Colonic mucosa (tissue), 4 donors: Measurements from ENCODE around the gene TAF1. TPM values are rescaled to one million over a fixed set of nuclear protein-coding genes. Genes with fewer than 3 reads are reported as not detected.
A peak's percentile ranks its signal among the peaks of the same experiment; 100 is the strongest.
"Not testable (repeated sequence)": the region's sequence is repeated elsewhere in the genome, so short reads cannot be mapped to it uniquely, and the experiment has no call there.

ENCODE experiments used
- DNase-seq: peaks from one replicate; pipeline ENCODE4 v3.0.0-alpha.2; 2020
- H3K27ac ChIP-seq: fragments of 200-600 bp; one replicate; pipeline ENCODE4 v1.8.0; 2021
- H3K27me3 ChIP-seq: fragments of 200-600 bp; one replicate; pipeline ENCODE4 v1.8.0; 2021
- H3K36me3 ChIP-seq: fragments of 200-600 bp; one replicate; pipeline ENCODE4 v1.8.0; 2021
- H3K4me1 ChIP-seq: fragments of 200-600 bp; one replicate; pipeline ENCODE4 v1.8.0; 2021; ENCODE audit warnings: mild to moderate bottlenecking
- H3K4me3 ChIP-seq: fragments of 200-600 bp; one replicate; pipeline ENCODE4 v1.8.0; 2021
- H3K9ac ChIP-seq, 2 donors: one replicate each; pipeline ENCODE4 v1.7.0; 2013; ENCODE audit warnings: control low read depth in 2 of 2, low read depth in 2 of 2, low read length in 2 of 2
- H3K9me3 ChIP-seq: fragments of 200-600 bp; one replicate; pipeline ENCODE4 v1.8.0; 2021
- CTCF ChIP-seq: fragments of 200-600 bp; IDR thresholded peaks from one replicate; pipeline ENCODE4 v1.8.0; 2022; ENCODE audit warnings: antibody characterized with exemption, mild to moderate bottlenecking
- intact Hi-C: fragments of 100-400 bp; cut with DNase I; formaldehyde crosslinking; loops from one replicate; pipeline ENCODE4 v1.14.1; 2022
- total RNA-seq, 2 donors: library from RNA; stranded (reverse); fragmentation: NEBNext Ultra II Directional in 1 of 2; extraction: Animal tissue kit (Norgen Biotek cat#: 25700) in 1 of 2; gene quantifications; one replicate each; pipeline ENCODE4 v1.2.1, GENCODE V29; 2021
- donor health status: healthy.
- donor health status: DM: no; HTN: no; CAD: no.
- donor health status: DM: no; HTN: no; CAD: no.

The TAF1 gene, protein sequence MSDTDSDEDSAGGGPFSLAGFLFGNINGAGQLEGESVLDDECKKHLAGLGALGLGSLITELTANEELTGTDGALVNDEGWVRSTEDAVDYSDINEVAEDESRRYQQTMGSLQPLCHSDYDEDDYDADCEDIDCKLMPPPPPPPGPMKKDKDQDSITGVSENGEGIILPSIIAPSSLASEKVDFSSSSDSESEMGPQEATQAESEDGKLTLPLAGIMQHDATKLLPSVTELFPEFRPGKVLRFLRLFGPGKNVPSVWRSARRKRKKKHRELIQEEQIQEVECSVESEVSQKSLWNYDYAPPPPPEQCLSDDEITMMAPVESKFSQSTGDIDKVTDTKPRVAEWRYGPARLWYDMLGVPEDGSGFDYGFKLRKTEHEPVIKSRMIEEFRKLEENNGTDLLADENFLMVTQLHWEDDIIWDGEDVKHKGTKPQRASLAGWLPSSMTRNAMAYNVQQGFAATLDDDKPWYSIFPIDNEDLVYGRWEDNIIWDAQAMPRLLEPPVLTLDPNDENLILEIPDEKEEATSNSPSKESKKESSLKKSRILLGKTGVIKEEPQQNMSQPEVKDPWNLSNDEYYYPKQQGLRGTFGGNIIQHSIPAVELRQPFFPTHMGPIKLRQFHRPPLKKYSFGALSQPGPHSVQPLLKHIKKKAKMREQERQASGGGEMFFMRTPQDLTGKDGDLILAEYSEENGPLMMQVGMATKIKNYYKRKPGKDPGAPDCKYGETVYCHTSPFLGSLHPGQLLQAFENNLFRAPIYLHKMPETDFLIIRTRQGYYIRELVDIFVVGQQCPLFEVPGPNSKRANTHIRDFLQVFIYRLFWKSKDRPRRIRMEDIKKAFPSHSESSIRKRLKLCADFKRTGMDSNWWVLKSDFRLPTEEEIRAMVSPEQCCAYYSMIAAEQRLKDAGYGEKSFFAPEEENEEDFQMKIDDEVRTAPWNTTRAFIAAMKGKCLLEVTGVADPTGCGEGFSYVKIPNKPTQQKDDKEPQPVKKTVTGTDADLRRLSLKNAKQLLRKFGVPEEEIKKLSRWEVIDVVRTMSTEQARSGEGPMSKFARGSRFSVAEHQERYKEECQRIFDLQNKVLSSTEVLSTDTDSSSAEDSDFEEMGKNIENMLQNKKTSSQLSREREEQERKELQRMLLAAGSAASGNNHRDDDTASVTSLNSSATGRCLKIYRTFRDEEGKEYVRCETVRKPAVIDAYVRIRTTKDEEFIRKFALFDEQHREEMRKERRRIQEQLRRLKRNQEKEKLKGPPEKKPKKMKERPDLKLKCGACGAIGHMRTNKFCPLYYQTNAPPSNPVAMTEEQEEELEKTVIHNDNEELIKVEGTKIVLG (N-terminal part only)
- total RNA-seq: 10 to 100 TPM; 24.6 to 25.0 TPM

GRCh38 chrX:71365875-71366673 lies at the start of gene TAF1:
Gene TAF1 (plus strand): TSS chrX:71366357. CDS start chrX:71366375, 18 bp downstream.
- H3K9ac ChIP-seq: peak within 1 kb of the TSS; percentile 88
- no peak for TF ChIP-seq CTCF
- intact Hi-C loops: no loop called here
- H3K4me3 ChIP-seq: peak within 1 kb of the TSS; percentile 54
- H3K9me3 ChIP-seq: no peaks in the 10 kb centered on the region
- peak within 1 kb of the TSS; percentile 78 for H3K27ac ChIP-seq
- no peaks in the 10 kb centered on the region for H3K27me3 ChIP-seq
- DNase-seq: peak; percentile 93
- H3K36me3 ChIP-seq: no peaks in the 10 kb centered on the region
- H3K4me1 ChIP-seq: no peaks in the 10 kb centered on the region

DNA sequence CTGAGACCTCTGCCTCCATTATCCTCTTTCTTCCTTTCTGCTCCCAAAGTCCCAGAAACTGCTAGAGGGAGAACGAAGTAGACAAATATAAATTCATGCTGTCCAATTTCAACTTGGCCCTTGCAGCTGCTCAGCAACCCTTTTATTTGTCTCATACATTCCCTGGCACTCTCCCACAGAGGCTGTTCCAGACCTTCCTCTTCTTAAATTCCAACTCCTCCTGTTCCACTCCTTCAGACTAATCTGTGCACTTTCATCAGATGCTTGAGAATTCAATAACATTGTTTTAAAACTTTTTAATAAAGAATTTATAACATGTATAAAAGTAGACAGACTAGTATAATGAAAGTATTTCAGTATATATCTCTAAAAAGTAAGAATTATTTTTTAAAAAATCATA lies 49.2 kb upstream of the TAF1 start:
- H3K4me3 ChIP-seq, H3K4me1 ChIP-seq, H3K9me3 ChIP-seq, intact Hi-C loops, DNase-seq, H3K27ac ChIP-seq, H3K9ac ChIP-seq, H3K27me3 ChIP-seq, H3K36me3 ChIP-seq: not testable (repeated sequence)

DNA sequence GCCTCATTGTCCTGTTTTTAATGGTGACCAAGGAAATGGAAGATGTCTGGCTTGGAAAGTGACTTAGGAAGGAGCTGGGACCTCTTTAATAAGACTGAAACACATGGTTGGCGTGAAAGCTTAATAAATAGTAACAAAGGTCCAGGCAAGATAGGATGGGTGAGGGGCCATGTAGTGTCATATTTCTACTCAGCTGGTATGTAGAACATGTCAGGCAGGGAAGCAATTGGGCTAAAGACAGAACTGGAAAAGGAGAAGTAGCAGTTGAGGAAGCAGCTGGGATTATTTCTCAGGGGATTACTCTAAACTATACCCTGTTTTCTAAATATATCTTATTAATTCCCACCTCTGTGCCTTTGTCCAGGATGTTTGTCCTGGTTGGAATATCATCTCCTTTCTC lies 46.0 kb upstream of the TAF1 start:
- intact Hi-C loops: no loop called here
- Histone ChIP-seq H3K4me1 (no peaks in the 10 kb centered on the region), H3K27ac (no peak overlapping the region), H3K27me3 (no peaks in the 10 kb centered on the region), H3K4me3 (no peak overlapping the region), H3K9me3 (no peaks in the 10 kb centered on the region), H3K36me3 (no peaks in the 10 kb centered on the region), H3K9ac (no peak overlapping the region)
- DNase-seq: no peak
- no peak for TF ChIP-seq CTCF

GRCh38 chrX:71321731-71322130 lies 44.4 kb upstream of the TAF1 start:
- Histone ChIP-seq H3K4me1 (no peaks in the 10 kb centered on the region), H3K4me3 (no peak overlapping the region), H3K36me3 (no peaks in the 10 kb centered on the region), H3K27ac (no peak overlapping the region), H3K27me3 (no peaks in the 10 kb centered on the region), H3K9me3 (no peaks in the 10 kb centered on the region), H3K9ac (no peak overlapping the region)
- intact Hi-C loops: no loop called here
- DNase-seq: no peak
- no peak for TF ChIP-seq CTCF

DNA sequence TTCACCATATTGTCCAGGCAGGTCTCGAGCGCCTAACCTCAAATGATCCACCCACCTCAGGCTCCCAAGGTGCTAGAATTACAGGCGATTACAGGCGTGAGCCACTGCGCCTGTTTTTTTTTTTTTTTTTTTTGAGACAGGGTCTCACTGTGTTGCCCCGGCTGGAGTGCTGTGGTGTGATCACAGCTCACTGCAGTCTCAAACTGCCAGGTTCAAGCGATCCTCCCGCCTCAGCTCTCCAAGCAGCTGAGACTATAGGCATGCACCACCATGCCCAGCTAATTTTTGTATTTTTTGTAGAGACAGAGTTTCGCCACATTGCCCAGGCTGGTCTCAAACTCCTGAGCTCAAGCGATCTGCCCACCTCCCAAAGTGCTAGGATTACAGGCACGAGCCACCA lies 41.7 kb upstream of the TAF1 start:
- DNase-seq, H3K4me3 ChIP-seq, H3K27me3 ChIP-seq, H3K27ac ChIP-seq, intact Hi-C loops, H3K4me1 ChIP-seq, H3K36me3 ChIP-seq, H3K9ac ChIP-seq, H3K9me3 ChIP-seq: not testable (repeated sequence)
